GM23338 (cell line): Measurements from ENCODE around the gene PYCR2. TPM values are rescaled to one million over a fixed set of nuclear protein-coding genes. Genes with fewer than 3 reads are reported as not detected.

Source experiments
- ATAC-seq: fragments of 200-7000 bp; cut with Tn5 transposase; 3 replicates; pipeline ENCODE4 v1.9.1; 2020
- DNase-seq: peaks from one replicate; pipeline ENCODE4 v3.0.0-alpha.2; 2015; ENCODE audit warnings: low spot score
- H2AFZ ChIP-seq: fragments of 200-600 bp; sonication (generic); 2 replicates; pipeline ENCODE4 v1.8.0; 2016; ENCODE audit warnings: antibody characterized with exemption, mild to moderate bottlenecking, moderate library complexity
- H3F3A ChIP-seq: fragments of 200-600 bp; sonication (generic); replicated peaks from 2 replicates; pipeline ENCODE4 v1.8.0; 2017; ENCODE audit warnings: antibody characterized with exemption, mixed run types, low read depth
- H3K27ac ChIP-seq: fragments of 200-600 bp; sonication (generic); 2 replicates; pipeline ENCODE4 v1.6.1; 2016; ENCODE audit warnings: low read depth
- H3K27me3 ChIP-seq: fragments of 200-600 bp; sonication (generic); 2 replicates; pipeline ENCODE4 v1.8.0; 2016; ENCODE audit warnings: mild to moderate bottlenecking, mixed run types, moderate library complexity; ENCODE audit not compliant: insufficient read depth
- H3K36me3 ChIP-seq: fragments of 200-600 bp; sonication (generic); 2 replicates; pipeline ENCODE4 v1.8.0; 2016; ENCODE audit warnings: mild to moderate bottlenecking; ENCODE audit not compliant: insufficient read depth
- H3K4me1 ChIP-seq: fragments of 200-600 bp; sonication (generic); 2 replicates; pipeline ENCODE4 v1.8.0; 2016; ENCODE audit warnings: mild to moderate bottlenecking, moderate library complexity; ENCODE audit not compliant: insufficient read depth
- H3K4me2 ChIP-seq: fragments of 200-600 bp; sonication (generic); 2 replicates; pipeline ENCODE4 v1.7.1; 2017; ENCODE audit warnings: mixed run types
- H3K4me3 ChIP-seq: fragments of 200-600 bp; sonication (generic); 2 replicates; pipeline ENCODE4 v1.6.1; 2016; ENCODE audit warnings: mixed run types
- H3K79me2 ChIP-seq: fragments of 200-600 bp; sonication (generic); replicated peaks from 2 replicates; pipeline ENCODE4 v1.8.0; 2017; ENCODE audit warnings: mild to moderate bottlenecking; ENCODE audit not compliant: insufficient read depth
- H3K9me2 ChIP-seq: fragments of 200-600 bp; sonication (generic); 2 replicates; pipeline ENCODE4 v1.8.0; 2017; ENCODE audit not compliant: insufficient read depth
- H4K20me1 ChIP-seq: fragments of 200-600 bp; sonication (generic); replicated peaks from 2 replicates; pipeline ENCODE4 v1.8.0; 2017; ENCODE audit warnings: mild to moderate bottlenecking; ENCODE audit not compliant: insufficient read depth
- H3K27ac Mint-ChIP-seq: 2 replicates; pipeline ENCODE4 v1.8.0; 2020; ENCODE audit warnings: inconsistent platforms, mild to moderate bottlenecking, moderate library complexity, mixed read lengths
- H3K27me3 Mint-ChIP-seq: 3 replicates; pipeline ENCODE4 v1.8.0; 2022; ENCODE audit warnings: low read depth, mild to moderate bottlenecking, moderate library complexity, mixed read lengths, inconsistent platforms; ENCODE audit not compliant: insufficient read depth, poor library complexity
- H3K36me3 Mint-ChIP-seq: 3 replicates; pipeline ENCODE4 v1.8.0; 2021; ENCODE audit warnings: low read depth, mild to moderate bottlenecking, inconsistent platforms, moderate library complexity, mixed read lengths
- H3K4me1 Mint-ChIP-seq: 3 replicates; pipeline ENCODE4 v1.8.0; 2020; ENCODE audit warnings: mild to moderate bottlenecking, inconsistent platforms, mixed read lengths
- H3K4me3 Mint-ChIP-seq: 3 replicates; pipeline ENCODE4 v1.8.0; 2021; ENCODE audit warnings: moderate library complexity, mild to moderate bottlenecking, inconsistent platforms, mixed read lengths
- H3K9me3 Mint-ChIP-seq: 3 replicates; pipeline ENCODE4 v1.8.0; 2020; ENCODE audit warnings: moderate library complexity, mild to moderate bottlenecking, inconsistent platforms, mixed read lengths
- ETS1 ChIP-seq: IDR thresholded peaks from 2 replicates; pipeline ENCODE4 v1.6.1; 2016; ENCODE audit warnings: antibody characterized with exemption
- EZH2phosphoT487 ChIP-seq: fragments of 200-600 bp; sonication (generic); IDR thresholded peaks from one replicate; pipeline ENCODE4 v1.8.1; 2018; ENCODE audit warnings: antibody characterized with exemption; ENCODE audit not compliant: unreplicated experiment
- JUNB ChIP-seq: IDR thresholded peaks from one replicate; pipeline ENCODE4 v1.6.1; 2016; ENCODE audit warnings: antibody characterized with exemption; ENCODE audit not compliant: unreplicated experiment
- NANOG ChIP-seq: IDR thresholded peaks from 2 replicates; pipeline ENCODE4 v1.6.1; 2016; ENCODE audit warnings: antibody characterized with exemption, borderline replicate concordance
- REST ChIP-seq: IDR thresholded peaks from one replicate; pipeline ENCODE4 v1.6.1; 2018; ENCODE audit warnings: antibody characterized with exemption; ENCODE audit not compliant: unreplicated experiment
- STAT1 ChIP-seq: IDR thresholded peaks from one replicate; pipeline ENCODE4 v1.6.1; 2016; ENCODE audit warnings: antibody characterized with exemption; ENCODE audit not compliant: unreplicated experiment
- ZNF462 ChIP-seq: fragments of 250-450 bp; sonication (Bioruptor Pico); IDR thresholded peaks from 2 replicates; pipeline ENCODE4 v1.5.0; 2020; ENCODE audit warnings: mild to moderate bottlenecking, moderate library complexity
- polyA plus RNA-seq: library from polyadenylated mRNA; unstranded; fragments of >200 nt; fragmentation: Nextera tagmentation; extraction: Ambion mirVana; gene quantifications from 2 replicates; pipeline ENCODE4 v1.2.1, GENCODE V29; 2016
- total RNA-seq: library from RNA; depleted of rRNA; stranded (reverse); fragments of >200 nt; shearing (Covaris generic); gene quantifications from 2 replicates; pipeline ENCODE4 v1.2.3, GENCODE V29; 2014

The PYCR2 gene
- total and polyA plus RNA-seq, 2 experiments from 2014 or later, result 89.1 to 109 TPM

- Mint-ChIP-seq H3K36me3 (no peaks in the 10 kb centered on the region), H3K9me3 (no peaks in the 10 kb centered on the region), H3K27ac (no peak overlapping the region), H3K4me3 (no peak overlapping the region), H3K27me3 (peaks cover 29% of the 10 kb centered on the region), H3K4me1 (peaks cover 73% of the 10 kb centered on the region)
- ATAC-seq (no peak), DNase-seq (no peak)
- Histone ChIP-seq H3K27me3 (peaks cover 4% of the 10 kb centered on the region; the same call in 1 of the 2 replicates), H3K4me2 (peak overlapping the region; percentile 54), H3K9me2 (no peaks in the 10 kb centered on the region), H3F3A (peaks cover 32% of the 10 kb centered on the region), H3K36me3 (no peaks in the 10 kb centered on the region), H4K20me1 (no peaks in the 10 kb centered on the region), H3K4me3 (no peak overlapping the region), H3K4me1 (peaks cover 77% of the 10 kb centered on the region), H3K27ac (peak overlapping the region; percentile 70; the same call in 1 of the 2 replicates), H3K79me2 (no peaks in the 10 kb centered on the region), H2AFZ (no peak overlapping the region)
- TF ChIP-seq ZNF462 (CRISPR knock-in tag), result no peak
- no peak for TF ChIP-seq REST
- TF ChIP-seq STAT1, result no peak
- no peak for TF ChIP-seq ETS1
- TF ChIP-seq EZH2phosphoT487, result no peak
- TF ChIP-seq NANOG, result no peak
- no peak for TF ChIP-seq JUNB
Observed at GRCh38 chr1:225946803-225947202, 22.8 kb upstream of the PYCR2 start.
